B cell (primary cell): ENCODE measurements around the gene PPP1R10. TPM values are rescaled to one million over a fixed set of nuclear protein-coding genes. Genes with fewer than 3 reads are reported as not detected.

Source experiments
- ATAC-seq: fragments of 200-7000 bp; cut with Tn5 transposase; one replicate; pipeline ENCODE4 v1.10.0; 2021; ENCODE audit warnings: low read depth, mild to moderate bottlenecking, moderate number of reproducible peaks, moderate library complexity
- CTCF ChIA-PET: fragments of 350-600 bp; sonication (Branson Sonifier 250); formaldehyde crosslinking; loops from one replicate; lab custom pipeline; 2021; ENCODE audit warnings: antibody characterized with exemption, inconsistent platforms; lab: Charles Lee
- POLR2A ChIA-PET: fragments of 350-600 bp; sonication (Branson Sonifier 250); formaldehyde crosslinking; loops from one replicate; lab custom pipeline; 2021; ENCODE audit warnings: antibody characterized with exemption; lab: Charles Lee
- DNase-seq: peaks from one replicate; pipeline ENCODE4 v3.0.0; 2013
- H2AFZ ChIP-seq: 2 replicates; pipeline ENCODE4 v1.6.1; 2012; ENCODE audit warnings: mild to moderate bottlenecking, low read depth, low read length; ENCODE audit not compliant: insufficient read depth, poor library complexity, severe bottlenecking
- H3K27ac ChIP-seq, 2 donors: 1 replicate in 1 of 2; 2 replicates in 1 of 2; pipeline ENCODE4 v1.5.1; 2012 to 2013; ENCODE audit warnings: low read length in 2 of 2, mild to moderate bottlenecking in 2 of 2, moderate library complexity in 1 of 2
- H3K27me3 ChIP-seq, 4 experiments: fragments of 200-600 bp in 1 of 4; sonication (generic) in 1 of 4; replicated peaks in 1 of 4; 1 replicate in 2 of 4; 2 replicates in 2 of 4; pipeline versions ENCODE4 v1.6.1 to v1.7.0; 2013 to 2016; ENCODE audit warnings: low read length in 3 of 4, mild to moderate bottlenecking in 2 of 4, mixed read lengths in 1 of 4, moderate library complexity in 1 of 4; ENCODE audit not compliant: insufficient read depth in 4 of 4, control insufficient read depth in 3 of 4; ENCODE audit errors: control extremely low read depth in 1 of 4
- H3K36me3 ChIP-seq, 2 experiments: replicated peaks in 1 of 2; 1 replicate in 1 of 2; 2 replicates in 1 of 2; pipeline versions ENCODE4 v1.6.1 to v1.7.1; 2013; ENCODE audit warnings: low read length in 1 of 2; ENCODE audit not compliant: insufficient read depth in 2 of 2, control insufficient read depth in 1 of 2; ENCODE audit errors: control extremely low read depth in 1 of 2, extremely low read depth in 1 of 2
- H3K4me1 ChIP-seq, 2 donors: fragments of 200-600 bp in 1 of 2; sonication (generic) in 1 of 2; 1 replicate in 1 of 2; 2 replicates in 1 of 2; pipeline versions ENCODE4 v1.5.1 to v1.6.1; 2013 to 2017; ENCODE audit warnings: low read length in 2 of 2; ENCODE audit not compliant: control insufficient read depth in 2 of 2, insufficient read depth in 2 of 2
- H3K4me2 ChIP-seq: replicated peaks from 2 replicates; pipeline ENCODE3; 2012; ENCODE audit warnings: mild to moderate bottlenecking, low read depth, low read length; ENCODE audit not compliant: poor library complexity, severe bottlenecking
- H3K4me3 ChIP-seq, 5 experiments: fragments of 200-600 bp in 1 of 5; sonication (generic) in 1 of 5; 1 replicate in 3 of 5; 2 replicates in 2 of 5; pipeline versions ENCODE4 v1.5.1 to v1.7.0; 2011 to 2016; ENCODE audit warnings: low read length in 4 of 5, mild to moderate bottlenecking in 4 of 5, low read depth in 2 of 5, control low read depth in 1 of 5, moderate library complexity in 1 of 5; ENCODE audit not compliant: insufficient read depth in 1 of 5; ENCODE audit errors: control extremely low read depth in 1 of 5, extremely low read depth in 1 of 5
- H3K79me2 ChIP-seq: fragments of 200-600 bp; sonication (generic); one replicate; pipeline ENCODE4 v1.6.0; 2016; ENCODE audit warnings: low read length; ENCODE audit not compliant: control insufficient read depth, insufficient read depth
- H3K9ac ChIP-seq: fragments of 200-600 bp; sonication (generic); 2 replicates; pipeline ENCODE4 v1.6.1; 2017; ENCODE audit warnings: mild to moderate bottlenecking, low read length, moderate library complexity
- H3K9me3 ChIP-seq, 3 donors: one replicate each; pipeline versions ENCODE4 v1.6.1 to v1.7.1; 2013; ENCODE audit warnings: low read length in 2 of 3; ENCODE audit not compliant: control insufficient read depth in 2 of 3, insufficient read depth in 1 of 3; ENCODE audit errors: control extremely low read depth in 1 of 3
- H4K20me1 ChIP-seq: 2 replicates; pipeline ENCODE4 v1.6.0; 2012; ENCODE audit warnings: mild to moderate bottlenecking, low read length; ENCODE audit not compliant: insufficient read depth, control insufficient read depth, poor library complexity, severe bottlenecking
- H3K27ac Mint-ChIP-seq: one replicate; pipeline ENCODE4 v1.8.0; 2021; ENCODE audit warnings: mixed read lengths
- H3K27me3 Mint-ChIP-seq: one replicate; pipeline ENCODE4 v1.8.0; 2021; ENCODE audit warnings: mixed read lengths
- H3K4me1 Mint-ChIP-seq: one replicate; pipeline ENCODE4 v1.8.0; 2021; ENCODE audit warnings: mixed read lengths
- H3K4me3 Mint-ChIP-seq: one replicate; pipeline ENCODE4 v1.8.0; 2021; ENCODE audit warnings: mixed read lengths
- H3K9me3 Mint-ChIP-seq: one replicate; pipeline ENCODE4 v1.8.0; 2022; ENCODE audit warnings: mixed read lengths; ENCODE audit not compliant: insufficient read depth
- EZH2 ChIP-seq: IDR thresholded peaks from 2 replicates; pipeline ENCODE4 v1.6.1; 2012; ENCODE audit warnings: borderline replicate concordance, low read depth, mild to moderate bottlenecking, moderate library complexity, low read length; ENCODE audit not compliant: insufficient read depth, poor library complexity, severe bottlenecking
- WGBS: methylation state at CpG from one replicate; pipeline ENCODE4 v1.1.5; 2013; ENCODE audit warnings: missing lambda C conversion rate; ENCODE audit not compliant: insufficient coverage; 5-methylcytosine and 5-hydroxymethylcytosine counted together
- intact Hi-C: fragments of 100-400 bp; cut with micrococcal nuclease; formaldehyde crosslinking; loops from one replicate; pipeline ENCODE4 v1.10.0; 2022
- polyA plus RNA-seq: library from polyadenylated mRNA; depleted of rRNA; stranded (reverse); fragments of >200 nt; gene quantifications from 2 replicates; pipeline ENCODE4 v1.2.3, GENCODE V29; 2012
- total RNA-seq, 2 donors: library from RNA; stranded (reverse); fragments of 120-200 nt in 1 of 2; gene quantifications; 1 replicate in 1 of 2; 2 replicates in 1 of 2; pipeline versions ENCODE4 v1.2.3 to v1.2.4, GENCODE V29; 2013 to 2022
- TF ChIP-seq, protein P1 (sequence below): fragments of 200-600 bp; IDR thresholded peaks from one replicate; pipeline ENCODE4 v1.8.0; 2022; ENCODE audit warnings: antibody characterized with exemption, mild to moderate bottlenecking

PPP1R10 gene
- total and polyA plus RNA-seq, 2 donors (not counting 1 experiment from before 2014, with no cell fraction given) = 40.7 to 177 TPM

- ChIA-PET POLR2A (interaction anchor here (1.0 to 1.6 kb wide), 3 partner anchors 9 to 14 kb away, joined by 5 read pairs; partner anchors contain the start of genes MRPS18B and PPP1R10), CTCF (interaction anchor here (0.7 to 2.4 kb wide), 11 partner anchors 8 to 461 kb away, joined by 3 to 18 read pairs (median 4); partner anchors contain the start of gene DHX16)
- no peak for TF ChIP-seq EZH2
- TF ChIP-seq, protein P1, sequence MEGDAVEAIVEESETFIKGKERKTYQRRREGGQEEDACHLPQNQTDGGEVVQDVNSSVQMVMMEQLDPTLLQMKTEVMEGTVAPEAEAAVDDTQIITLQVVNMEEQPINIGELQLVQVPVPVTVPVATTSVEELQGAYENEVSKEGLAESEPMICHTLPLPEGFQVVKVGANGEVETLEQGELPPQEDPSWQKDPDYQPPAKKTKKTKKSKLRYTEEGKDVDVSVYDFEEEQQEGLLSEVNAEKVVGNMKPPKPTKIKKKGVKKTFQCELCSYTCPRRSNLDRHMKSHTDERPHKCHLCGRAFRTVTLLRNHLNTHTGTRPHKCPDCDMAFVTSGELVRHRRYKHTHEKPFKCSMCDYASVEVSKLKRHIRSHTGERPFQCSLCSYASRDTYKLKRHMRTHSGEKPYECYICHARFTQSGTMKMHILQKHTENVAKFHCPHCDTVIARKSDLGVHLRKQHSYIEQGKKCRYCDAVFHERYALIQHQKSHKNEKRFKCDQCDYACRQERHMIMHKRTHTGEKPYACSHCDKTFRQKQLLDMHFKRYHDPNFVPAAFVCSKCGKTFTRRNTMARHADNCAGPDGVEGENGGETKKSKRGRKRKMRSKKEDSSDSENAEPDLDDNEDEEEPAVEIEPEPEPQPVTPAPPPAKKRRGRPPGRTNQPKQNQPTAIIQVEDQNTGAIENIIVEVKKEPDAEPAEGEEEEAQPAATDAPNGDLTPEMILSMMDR = peak; percentile 64
- DNase-seq (peak; percentile 93), ATAC-seq (peak; percentile 99)
- Mint-ChIP-seq H3K4me3 (peak within 1 kb of the TSS; percentile 93), H3K4me1 (peaks cover 19% of the 10 kb centered on the region), H3K9me3 (no peaks in the 10 kb centered on the region), H3K27me3 (no peaks in the 10 kb centered on the region), H3K27ac (peak within 1 kb of the TSS; percentile 89)
- Histone ChIP-seq H3K27ac (peak within 1 kb of the TSS; percentile 84 to 87), H3K4me3 (peak within 1 kb of the TSS; percentile 60 to 87 (median 72)), H4K20me1 (no peaks in the 10 kb centered on the region), H3K9me3 (no peaks in the 10 kb centered on the region), H3K79me2 (peaks cover 26% of the 10 kb centered on the region), H3K36me3 (peaks cover 5 to 53% of the 10 kb centered on the region in 2 experiments), H3K9ac (peak within 1 kb of the TSS; percentile 81), H3K27me3 (no peaks in the 10 kb centered on the region), H3K4me2 (peak within 1 kb of the TSS; percentile 89), H3K4me1 (peaks cover 12 to 18% of the 10 kb centered on the region in 2 donors), H2AFZ (peak within 1 kb of the TSS; percentile 91)
- intact Hi-C loops = loop anchor here (1.0 kb wide), 4 partner anchors 9 to 105 kb away; partner anchors contain the start of genes C6orf136, DHX16, MRPS18B and PPP1R10
- WGBS = 6% methylated on average over 35 of the region's 36 CpGs
Observed at GRCh38 chr6:30626484-30627366, 9.7 kb upstream of the PPP1R10 start, which contains the start of gene ATAT1. Gene ATAT1, plus strand, starts transcription at chr6:30626874.
